HUES6 (cell line): ENCODE measurements around the gene LRRC25.
"Not testable (repeated sequence)": the region's sequence is repeated elsewhere in the genome, so short reads cannot be mapped to it uniquely, and the experiment has no call there.

Experiments
- H3K27ac ChIP-seq: 2 replicates; pipeline ENCODE4 v1.7.0; 2013; ENCODE audit warnings: low read depth, mild to moderate bottlenecking, low read length, inconsistent platforms
- H3K27me3 ChIP-seq: 2 replicates; pipeline ENCODE4 v1.6.1; 2013; ENCODE audit warnings: low read length; ENCODE audit not compliant: control insufficient read depth, insufficient read depth
- H3K36me3 ChIP-seq: 2 replicates; pipeline ENCODE4 v1.6.1; 2013; ENCODE audit warnings: low read length; ENCODE audit not compliant: control insufficient read depth, insufficient read depth
- H3K4me1 ChIP-seq: 2 replicates; pipeline ENCODE4 v1.6.1; 2013; ENCODE audit warnings: low read length; ENCODE audit not compliant: control insufficient read depth, insufficient read depth
- H3K4me3 ChIP-seq: 2 replicates; pipeline ENCODE4 v1.5.1; 2013; ENCODE audit warnings: low read depth, low read length
- H3K9ac ChIP-seq: one replicate; pipeline ENCODE4 v1.6.1; 2013; ENCODE audit warnings: mild to moderate bottlenecking, low read length
- H3K9me3 ChIP-seq: 2 replicates; pipeline ENCODE4 v1.6.1; 2013; ENCODE audit warnings: low read depth, low read length; ENCODE audit not compliant: control insufficient read depth, insufficient read depth

Gene LRRC25

DNA sequence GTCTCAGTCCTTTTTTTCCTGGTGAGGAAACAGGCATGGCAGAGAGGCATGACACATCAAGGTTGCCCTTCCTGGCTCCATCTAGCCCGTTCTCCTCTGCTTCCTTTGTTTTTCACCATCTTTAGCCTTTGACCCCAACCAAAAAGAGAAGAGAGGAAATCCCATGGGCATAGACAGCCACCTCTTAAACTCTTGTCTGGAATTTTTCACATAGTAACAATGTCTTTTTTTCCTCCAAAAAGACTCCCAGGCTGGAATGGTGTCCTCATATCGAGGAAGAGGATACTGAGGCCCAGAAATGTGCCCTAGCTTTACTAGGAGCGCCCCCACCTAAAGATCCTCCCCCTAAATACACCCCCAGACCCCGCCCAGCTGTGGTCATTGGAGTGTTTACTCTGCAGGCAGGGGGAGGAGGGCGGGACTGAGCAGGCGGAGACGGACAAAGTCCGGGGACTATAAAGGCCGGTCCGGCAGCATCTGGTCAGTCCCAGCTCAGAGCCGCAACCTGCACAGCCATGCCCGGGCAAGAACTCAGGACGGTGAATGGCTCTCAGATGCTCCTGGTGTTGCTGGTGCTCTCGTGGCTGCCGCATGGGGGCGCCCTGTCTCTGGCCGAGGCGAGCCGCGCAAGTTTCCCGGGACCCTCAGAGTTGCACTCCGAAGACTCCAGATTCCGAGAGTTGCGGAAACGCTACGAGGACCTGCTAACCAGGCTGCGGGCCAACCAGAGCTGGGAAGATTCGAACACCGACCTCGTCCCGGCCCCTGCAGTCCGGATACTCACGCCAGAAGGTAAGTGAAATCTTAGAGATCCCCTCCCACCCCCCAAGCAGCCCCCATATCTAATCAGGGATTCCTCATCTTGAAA lies 11.5 kb downstream of the LRRC25 start, which contains the start of gene GDF15:
TSS of gene GDF15 (plus strand) at position 484 of the 868 bp plus-strand sequence. CDS start at position 516, 32 bp downstream.
- H3K4me3 ChIP-seq: peak within 1 kb of the TSS; percentile 44
- no peaks in the 10 kb centered on the region for H3K9me3 ChIP-seq
- no peak within 1 kb of the TSS for H3K27ac ChIP-seq
- peaks cover 8% of the 10 kb centered on the region; the same call in 1 of the 2 replicates for H3K36me3 ChIP-seq
- peaks cover 9% of the 10 kb centered on the region; the same call in 1 of the 2 replicates for H3K4me1 ChIP-seq
- peaks cover 24% of the 10 kb centered on the region for H3K27me3 ChIP-seq
- peak within 1 kb of the TSS; percentile 29 for H3K9ac ChIP-seq

DNA sequence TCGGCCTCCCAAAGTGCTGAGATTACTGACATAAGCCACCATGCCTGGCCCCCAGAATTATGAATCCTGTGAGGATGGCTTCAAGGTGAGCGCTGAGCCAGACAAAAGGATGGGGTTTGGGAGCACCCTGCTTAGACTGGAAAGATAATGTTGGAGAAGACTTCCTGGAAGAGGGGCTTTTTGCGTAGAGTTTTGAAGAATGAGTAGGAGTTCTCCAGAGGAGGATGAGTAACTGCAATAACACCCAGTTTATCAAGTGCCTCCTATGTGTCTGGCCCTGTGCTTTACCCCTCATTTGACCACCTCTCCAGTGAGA lies 12.1 kb downstream of the LRRC25 start:
- H3K9me3 ChIP-seq: no peaks in the 10 kb centered on the region
- no peak overlapping the region for H3K9ac ChIP-seq
- no peak overlapping the region for H3K4me3 ChIP-seq
- no peak overlapping the region for H3K27ac ChIP-seq
- peaks cover 8% of the 10 kb centered on the region; the same call in 1 of the 2 replicates for H3K36me3 ChIP-seq
- peaks cover 24% of the 10 kb centered on the region for H3K27me3 ChIP-seq
- H3K4me1 ChIP-seq: peaks cover 14% of the 10 kb centered on the region; the same call in 1 of the 2 replicates

DNA sequence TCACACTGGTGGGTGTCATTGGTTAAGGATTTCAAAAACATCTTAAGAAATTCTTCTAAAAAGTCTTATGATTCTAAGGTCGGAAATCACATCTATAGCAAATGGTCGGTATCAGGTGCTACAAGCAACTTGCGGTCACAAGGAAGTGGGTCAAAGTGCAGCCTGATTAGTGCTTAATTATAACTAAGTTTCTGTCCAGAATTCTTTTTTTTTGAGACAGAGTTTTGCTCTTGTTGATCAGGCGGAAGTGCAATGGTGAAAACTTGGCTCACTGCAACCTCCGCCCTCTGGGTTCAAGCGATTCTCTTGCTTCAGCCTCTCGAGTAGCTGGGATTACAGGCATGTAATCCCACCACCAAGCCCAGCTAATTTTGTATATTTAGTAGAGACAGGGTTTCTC lies 12.6 kb downstream of the LRRC25 start:
- no peaks in the 10 kb centered on the region for H3K9me3 ChIP-seq
- no peak overlapping the region for H3K4me3 ChIP-seq
- peaks cover 18% of the 10 kb centered on the region; the same call in 1 of the 2 replicates for H3K4me1 ChIP-seq
- no peak overlapping the region for H3K9ac ChIP-seq
- peaks cover 8% of the 10 kb centered on the region; the same call in 1 of the 2 replicates for H3K36me3 ChIP-seq
- H3K27ac ChIP-seq: no peak overlapping the region
- peaks cover 22% of the 10 kb centered on the region for H3K27me3 ChIP-seq

DNA sequence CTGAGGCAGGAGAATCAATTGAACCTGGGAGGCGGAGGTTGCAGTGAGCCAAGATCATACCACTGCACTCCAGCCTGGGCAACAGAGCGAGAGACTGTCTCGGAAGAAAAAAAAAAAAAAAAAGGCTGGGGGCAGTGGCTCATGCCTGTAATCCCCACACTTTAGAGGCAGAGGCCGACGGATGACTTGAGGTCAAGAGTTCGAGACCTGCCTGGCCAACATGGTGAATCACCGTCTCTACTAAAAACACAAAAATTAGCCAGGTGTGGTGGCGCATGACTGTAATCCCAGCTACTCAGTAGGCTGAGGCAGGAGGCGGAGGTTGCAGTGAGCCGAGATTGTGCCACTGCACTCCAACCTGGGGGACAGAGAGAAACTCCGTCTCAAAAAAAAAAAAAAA lies 13.8 kb downstream of the LRRC25 start:
- H3K36me3 ChIP-seq, H3K4me3 ChIP-seq, H3K9me3 ChIP-seq, H3K27ac ChIP-seq, H3K9ac ChIP-seq: not testable (repeated sequence)
- peaks cover 18% of the 10 kb centered on the region; the same call in 1 of the 2 replicates for H3K4me1 ChIP-seq
- H3K27me3 ChIP-seq: peaks cover 13% of the 10 kb centered on the region

DNA sequence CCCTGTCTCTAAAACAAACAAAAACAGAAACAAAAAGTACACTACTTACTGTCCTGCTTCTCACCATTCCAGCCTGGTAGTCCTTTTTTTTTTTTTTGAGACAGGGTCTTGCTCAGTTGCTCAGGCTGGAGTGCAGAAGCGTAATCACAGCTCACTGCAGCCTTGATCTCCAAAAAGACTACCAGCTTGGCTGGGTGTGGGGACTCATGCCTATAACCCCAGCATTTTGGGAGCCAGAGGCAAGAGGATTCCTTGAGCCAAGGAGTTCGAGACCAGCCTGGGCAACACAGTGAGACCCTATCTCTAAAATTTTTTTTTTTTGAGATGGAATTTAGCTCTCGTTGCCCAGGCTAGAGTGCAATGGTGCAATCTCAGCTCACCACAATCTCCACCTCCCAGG lies 16.6 kb downstream of the LRRC25 start:
- H3K27ac ChIP-seq: no peak overlapping the region
- peaks cover 15% of the 10 kb centered on the region; the same call in 1 of the 2 replicates for H3K4me1 ChIP-seq
- no peak overlapping the region for H3K9ac ChIP-seq

DNA sequence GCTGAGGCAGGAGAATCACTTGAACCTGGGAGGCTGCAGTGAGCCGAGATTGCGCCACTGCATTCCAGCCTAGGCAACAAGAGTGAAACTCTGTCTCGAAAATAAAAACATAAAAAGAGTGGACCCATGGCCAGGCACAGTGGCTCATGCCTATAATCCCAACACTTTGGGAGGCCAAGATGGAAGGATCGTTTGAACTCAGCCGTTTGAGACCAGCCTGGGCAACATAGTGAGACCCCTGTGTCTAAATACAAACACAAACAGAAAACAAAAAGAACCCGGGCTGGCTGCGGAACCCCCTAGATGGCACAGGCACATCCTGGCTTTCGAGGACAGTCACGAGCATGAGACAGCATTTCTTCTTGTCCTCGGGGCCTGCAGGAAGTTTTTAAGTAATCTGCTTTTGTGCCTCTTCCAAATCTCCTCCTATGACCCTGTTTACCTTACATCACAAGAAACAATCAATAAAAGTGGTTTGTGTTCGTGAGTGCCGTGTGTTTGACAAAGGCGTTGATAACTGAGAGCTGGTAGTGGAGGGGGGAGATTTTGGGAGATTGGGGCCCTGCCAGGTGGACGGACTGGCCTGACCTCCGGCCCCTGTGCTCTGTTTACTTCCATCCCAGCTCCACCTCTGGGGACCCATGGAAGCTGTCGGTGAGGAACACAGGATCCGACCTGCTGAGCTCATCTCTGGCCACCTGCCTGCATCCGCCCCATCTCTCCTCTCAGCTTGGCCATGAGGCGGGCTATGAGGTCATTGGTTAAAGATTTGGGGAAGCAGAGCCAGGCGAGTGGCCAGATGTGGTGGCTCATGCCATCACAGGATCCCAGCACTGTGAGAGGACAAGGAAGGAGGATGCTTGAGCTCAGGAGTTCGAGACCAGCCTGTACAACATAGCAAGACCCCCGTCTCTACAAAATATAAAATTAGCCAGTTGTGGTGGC lies 17.3 kb downstream of the LRRC25 start:
- H3K4me3 ChIP-seq: no peak overlapping the region
- H3K9me3 ChIP-seq: no peaks in the 10 kb centered on the region
- H3K36me3 ChIP-seq: no peaks in the 10 kb centered on the region
- H3K27me3 ChIP-seq: no peaks in the 10 kb centered on the region
- no peak overlapping the region for H3K27ac ChIP-seq
- H3K9ac ChIP-seq: no peak overlapping the region
- H3K4me1 ChIP-seq: peaks cover 9% of the 10 kb centered on the region; the same call in 1 of the 2 replicates

More for the DNA sequence above, 16.6 kb downstream of the LRRC25 start:
- Histone ChIP-seq H3K9me3 (no peaks in the 10 kb centered on the region), H3K27me3 (no peaks in the 10 kb centered on the region), H3K4me3 (no peak overlapping the region), H3K36me3 (no peaks in the 10 kb centered on the region)

DNA sequence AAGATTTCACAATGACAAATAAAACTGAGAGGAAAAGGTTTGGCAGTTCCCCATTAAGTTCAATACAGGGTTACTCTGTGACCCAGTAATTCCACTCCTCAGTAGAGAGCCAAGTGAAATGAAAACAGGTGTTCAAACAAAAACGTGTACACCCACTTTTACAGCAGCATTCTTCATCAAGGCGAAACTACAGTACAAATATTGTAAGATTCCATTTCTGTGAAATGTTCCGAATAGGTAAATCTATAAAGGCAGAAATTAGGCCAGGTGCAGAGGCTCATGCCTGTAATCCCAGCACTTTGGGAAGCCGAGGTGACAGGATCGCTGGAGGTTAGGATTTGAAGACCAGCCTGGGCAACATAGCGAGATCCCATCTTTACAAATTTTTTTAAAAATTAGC lies 20.4 kb downstream of the LRRC25 start:
- Histone ChIP-seq H3K36me3 (no peaks in the 10 kb centered on the region), H3K27ac (no peak overlapping the region), H3K4me1 (peaks cover 27% of the 10 kb centered on the region), H3K27me3 (no peaks in the 10 kb centered on the region), H3K4me3 (no peak overlapping the region), H3K9me3 (no peaks in the 10 kb centered on the region), H3K9ac (no peak overlapping the region)

DNA sequence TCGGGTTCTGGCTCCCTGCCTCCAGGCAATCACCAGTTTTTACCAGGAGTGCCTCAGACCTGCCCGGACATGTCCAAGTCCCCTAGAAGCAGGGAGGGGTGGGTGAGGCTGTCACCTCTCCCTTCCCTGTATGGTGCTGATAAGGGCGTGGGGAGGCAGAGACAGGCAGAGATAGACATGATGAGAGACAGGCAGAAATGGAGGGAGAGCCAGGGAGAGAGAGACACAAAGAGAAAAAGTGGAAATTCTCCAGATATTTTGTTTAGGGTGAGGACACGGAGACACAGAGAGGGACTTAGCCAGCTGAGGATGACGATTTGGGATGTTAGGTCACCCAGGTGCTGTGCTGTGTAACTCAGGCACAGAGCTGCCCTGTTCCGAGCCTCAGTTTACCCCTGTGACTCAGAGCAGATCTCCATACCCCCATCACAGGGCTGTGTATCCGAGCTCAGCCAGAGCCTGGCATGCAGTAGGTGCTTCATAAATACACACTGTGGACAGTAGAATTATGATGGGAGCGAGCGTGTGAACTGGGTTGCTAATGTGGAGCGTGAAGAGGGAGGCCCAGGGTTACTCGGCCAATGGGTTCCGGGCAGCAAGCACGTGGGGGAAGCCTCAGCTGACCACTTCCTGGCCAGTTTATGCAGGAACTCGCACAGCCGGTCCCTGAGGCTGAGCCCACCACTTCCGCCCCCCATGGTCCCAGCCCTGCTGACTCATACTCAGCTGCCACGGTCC lies 23.4 kb downstream of the LRRC25 start:
- Histone ChIP-seq H3K4me3 (peak overlapping the region; percentile 6; the same call in 1 of the 2 replicates), H3K27me3 (no peaks in the 10 kb centered on the region), H3K27ac (peak overlapping the region; percentile 85), H3K36me3 (no peaks in the 10 kb centered on the region), H3K9me3 (no peaks in the 10 kb centered on the region), H3K9ac (peak overlapping the region; percentile 79), H3K4me1 (peaks cover 21% of the 10 kb centered on the region)

DNA sequence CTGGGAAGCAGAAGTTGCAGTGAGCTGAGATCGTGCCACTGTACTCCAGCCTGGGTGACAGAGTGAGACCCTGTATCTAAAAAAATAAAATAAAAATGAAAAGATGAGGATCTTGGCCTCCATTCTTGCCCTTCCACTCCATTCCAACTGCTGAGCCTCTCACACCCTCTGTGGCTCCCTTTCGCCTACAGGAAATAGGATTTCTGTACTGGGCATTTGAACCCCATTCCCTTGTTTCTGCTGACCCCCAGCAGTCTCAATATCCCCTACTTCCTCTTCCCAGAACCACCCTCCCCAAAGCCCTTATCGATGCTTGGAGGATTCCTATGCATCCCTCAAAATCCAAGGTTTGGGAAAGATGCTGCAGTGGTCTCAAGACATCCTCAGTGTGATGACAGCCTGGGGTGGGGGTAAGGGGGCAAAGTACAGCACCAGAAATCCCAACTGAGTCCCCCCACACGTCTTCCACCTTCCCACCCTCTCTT lies 24.0 kb downstream of the LRRC25 start:
- peaks cover 24% of the 10 kb centered on the region for H3K4me1 ChIP-seq
- H3K27ac ChIP-seq: peak overlapping the region; percentile 85
- peak overlapping the region; percentile 79 for H3K9ac ChIP-seq
- H3K27me3 ChIP-seq: no peaks in the 10 kb centered on the region
- H3K4me3 ChIP-seq: no peak overlapping the region
- no peaks in the 10 kb centered on the region for H3K36me3 ChIP-seq
- no peaks in the 10 kb centered on the region for H3K9me3 ChIP-seq

DNA sequence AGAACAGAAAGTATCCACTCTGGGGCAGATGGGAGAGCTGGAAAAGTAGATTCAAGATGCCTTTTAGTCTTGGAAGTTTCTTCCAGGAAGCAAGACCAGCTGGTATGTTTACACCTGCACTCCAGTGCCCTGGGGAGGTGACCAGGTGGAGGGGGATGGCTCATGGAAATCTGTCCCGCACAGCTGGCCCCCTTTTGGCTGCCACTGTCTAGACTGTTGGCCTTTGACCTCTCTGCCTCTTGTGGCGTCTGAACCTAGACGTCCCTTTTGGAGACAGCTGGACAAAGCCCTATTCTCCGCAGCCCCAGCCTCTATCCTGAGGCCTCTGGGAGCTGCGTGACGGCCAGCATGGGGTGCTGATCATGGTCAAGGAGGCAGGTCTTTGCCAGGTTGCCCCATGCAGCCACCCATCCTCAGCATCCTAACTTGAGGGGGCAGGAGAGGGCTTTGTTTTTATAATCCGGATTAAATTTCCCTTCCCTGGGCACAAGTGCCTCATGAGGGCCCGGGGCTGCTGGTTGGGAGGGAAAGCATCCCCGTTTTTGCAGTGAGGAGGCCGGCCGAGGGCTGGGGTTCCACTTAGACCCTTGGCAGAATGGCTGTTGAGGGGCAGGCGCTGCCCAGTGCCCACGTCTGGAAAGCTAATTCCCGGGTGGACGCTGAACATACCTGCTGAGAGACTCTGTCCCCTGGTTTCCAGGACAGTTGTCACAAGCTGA lies 28.8 kb downstream of the LRRC25 start:
- Histone ChIP-seq H3K36me3 (0 out of 2 replicates have a peak, but pooled peaks cover 2% of the 10 kb centered on the region), H3K27me3 (no peaks in the 10 kb centered on the region), H3K27ac (peak overlapping the region; percentile 71; the same call in 1 of the 2 replicates), H3K4me3 (no peak overlapping the region), H3K4me1 (peaks cover 22% of the 10 kb centered on the region), H3K9ac (no peak overlapping the region), H3K9me3 (no peaks in the 10 kb centered on the region)
